AG09309 (cell line): ENCODE data around the gene KIF25.

Experiments
- DNase-seq: peaks from one replicate; pipeline ENCODE4 v3.0.0-alpha.2; 2010; ENCODE audit warnings: low read depth
- H3K4me3 ChIP-seq: 2 replicates; pipeline ENCODE4 v1.5.1; 2011; ENCODE audit warnings: mild to moderate bottlenecking, low read depth, low read length, moderate library complexity; ENCODE audit not compliant: control insufficient read depth
- CTCF ChIP-seq: IDR thresholded peaks from 2 replicates; pipeline ENCODE4 v1.5.1; 2011; ENCODE audit warnings: mild to moderate bottlenecking, low read depth, low read length, inconsistent platforms; ENCODE audit not compliant: insufficient read depth, control insufficient read depth; ENCODE audit errors: missing control alignments

Gene KIF25

GRCh38 chr6:168033791-168034190, 36.3 kb downstream of the KIF25 start:
- no peak overlapping the region for H3K4me3 ChIP-seq
- DNase-seq: no peak
- TF ChIP-seq CTCF: no peak

- no peak overlapping the region for H3K4me3 ChIP-seq
- no peak for DNase-seq
- TF ChIP-seq CTCF: no peak
Measured at GRCh38 chr6:168034537-168034936, 37.1 kb downstream of the KIF25 start.

- no peak for DNase-seq
- TF ChIP-seq CTCF: no peak
- H3K4me3 ChIP-seq: peak overlapping the region; percentile 43
Measured at GRCh38 chr6:168035098-168035660, 37.7 kb downstream of the KIF25 start.

GRCh38 chr6:168035661-168036545, 38.4 kb downstream of the KIF25 start:
- TF ChIP-seq CTCF: no peak
- H3K4me3 ChIP-seq: peak overlapping the region; percentile 43
- no peak for DNase-seq

- TF ChIP-seq CTCF: no peak
- no peak for DNase-seq
- H3K4me3 ChIP-seq: no peak overlapping the region
Measured at GRCh38 chr6:168037242-168037641, 39.8 kb downstream of the KIF25 start.

- no peak for DNase-seq
- no peak overlapping the region for H3K4me3 ChIP-seq
- no peak for TF ChIP-seq CTCF
Measured at GRCh38 chr6:168037856-168038255, 40.4 kb downstream of the KIF25 start.
